GM23338 (cell line): ENCODE measurements around the gene THOP1.

ENCODE experiments used
- CTCF ChIP-seq, 2 experiments: fragments of 200-600 bp in 1 of 2; sonication (generic) in 1 of 2; conservative IDR thresholded peaks; 2 replicates each; pipeline versions ENCODE4 v1.5.1 to v1.6.1; 2016 to 2017; ENCODE audit warnings: antibody characterized with exemption in 2 of 2, low read depth in 2 of 2, mild to moderate bottlenecking in 2 of 2, moderate library complexity in 1 of 2
- EZH2 ChIP-seq: fragments of 200-600 bp; sonication (generic); IDR thresholded peaks from one replicate; pipeline ENCODE4 v1.8.0; 2017; ENCODE audit warnings: antibody characterized with exemption, mild to moderate bottlenecking, low read depth; ENCODE audit not compliant: unreplicated experiment
- POLR2AphosphoS5 ChIP-seq: IDR thresholded peaks from 2 replicates; pipeline ENCODE4 v1.6.1; 2016; ENCODE audit warnings: antibody characterized with exemption, low read depth

GRCh38 chr19:2763687-2764086 is 21.6 kb upstream of the THOP1 start:
- TF ChIP-seq CTCF (conservative IDR thresholded peaks at IDR 0.05; ENCODE audit: low read depth in 2 of 2), result no peak
- TF ChIP-seq EZH2, result no peak
- TF ChIP-seq POLR2AphosphoS5, result no peak
